Measurements from ENCODE around the gene E2F4.

The E2F4 gene

DNA sequence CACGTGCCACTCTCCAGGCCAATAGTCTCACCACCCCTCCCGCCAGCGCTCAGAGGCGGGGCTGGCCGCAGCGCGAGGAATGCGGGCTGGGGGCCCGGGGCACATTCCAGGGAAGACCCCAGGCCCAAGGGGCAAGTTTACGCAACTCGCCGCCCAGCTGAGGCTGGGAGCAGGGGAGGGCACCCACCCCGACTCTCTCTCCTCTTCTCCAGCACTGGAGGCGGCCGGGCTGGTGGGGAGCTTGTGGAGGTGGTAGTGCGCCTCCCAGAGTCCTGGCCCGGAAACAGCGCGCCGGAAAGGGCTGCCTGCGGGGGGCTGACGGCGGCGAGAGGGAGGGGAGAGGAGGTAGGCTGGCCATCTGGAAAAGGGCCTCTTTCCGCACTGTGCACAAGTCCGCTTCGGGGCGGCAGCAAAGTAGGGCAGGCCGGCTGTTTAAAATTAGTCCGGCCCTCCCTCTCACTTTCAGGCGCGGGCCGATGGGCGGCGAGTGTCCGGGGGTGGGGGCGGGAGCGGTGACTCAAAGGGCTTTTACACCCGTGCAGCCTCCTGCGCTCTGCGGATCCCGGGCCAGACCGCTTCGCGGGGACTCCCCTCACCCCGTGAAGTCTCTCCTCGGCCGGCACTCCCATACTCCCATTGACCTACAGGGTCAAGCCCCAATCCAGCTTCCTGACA lies 54.3 kb downstream of the E2F4 start:
- H3K4me3 ChIP-seq (ENCODE audit: low read depth, low read length), result peak overlapping the region; percentile 92
- in situ Hi-C loops (cut with HindIII; ENCODE audit: low sequenced_read_pairs), result no loop called here
- peak; percentile 90 for DNase-seq (ENCODE audit: low read depth, low spot score)
- TF ChIP-seq, protein P1, sequence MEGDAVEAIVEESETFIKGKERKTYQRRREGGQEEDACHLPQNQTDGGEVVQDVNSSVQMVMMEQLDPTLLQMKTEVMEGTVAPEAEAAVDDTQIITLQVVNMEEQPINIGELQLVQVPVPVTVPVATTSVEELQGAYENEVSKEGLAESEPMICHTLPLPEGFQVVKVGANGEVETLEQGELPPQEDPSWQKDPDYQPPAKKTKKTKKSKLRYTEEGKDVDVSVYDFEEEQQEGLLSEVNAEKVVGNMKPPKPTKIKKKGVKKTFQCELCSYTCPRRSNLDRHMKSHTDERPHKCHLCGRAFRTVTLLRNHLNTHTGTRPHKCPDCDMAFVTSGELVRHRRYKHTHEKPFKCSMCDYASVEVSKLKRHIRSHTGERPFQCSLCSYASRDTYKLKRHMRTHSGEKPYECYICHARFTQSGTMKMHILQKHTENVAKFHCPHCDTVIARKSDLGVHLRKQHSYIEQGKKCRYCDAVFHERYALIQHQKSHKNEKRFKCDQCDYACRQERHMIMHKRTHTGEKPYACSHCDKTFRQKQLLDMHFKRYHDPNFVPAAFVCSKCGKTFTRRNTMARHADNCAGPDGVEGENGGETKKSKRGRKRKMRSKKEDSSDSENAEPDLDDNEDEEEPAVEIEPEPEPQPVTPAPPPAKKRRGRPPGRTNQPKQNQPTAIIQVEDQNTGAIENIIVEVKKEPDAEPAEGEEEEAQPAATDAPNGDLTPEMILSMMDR (IDR thresholded peaks at IDR 0.05; ENCODE audit: low read depth, low read length), result peak; percentile 39

DNA sequence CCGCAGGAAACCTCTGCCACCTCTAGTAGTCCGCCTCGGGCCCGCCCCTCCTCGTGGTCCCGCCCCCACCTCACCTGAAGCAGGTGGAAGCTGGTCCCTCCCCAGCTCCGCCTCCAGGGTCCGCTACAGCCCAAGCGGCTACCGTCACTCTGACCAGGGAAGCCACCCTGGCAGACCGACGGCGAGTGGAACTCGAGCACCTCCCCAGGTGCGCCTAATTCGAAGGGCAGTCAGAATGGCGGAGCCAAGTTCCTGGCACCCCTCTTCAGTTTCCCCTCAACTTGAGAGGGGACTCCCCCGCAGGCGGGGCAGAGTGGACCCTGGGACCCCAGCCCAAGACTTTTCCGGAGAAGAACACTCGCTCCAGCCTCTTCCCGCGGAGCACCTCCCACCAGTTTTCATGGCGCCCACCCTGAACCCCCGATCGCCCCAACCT lies 54.8 kb downstream of the E2F4 start:
- peak overlapping the region; percentile 92 for H3K4me3 ChIP-seq (ENCODE audit: low read depth, low read length)
- TF ChIP-seq, protein P1 (IDR thresholded peaks at IDR 0.05; ENCODE audit: low read depth, low read length), result no peak
- in situ Hi-C loops (cut with HindIII; ENCODE audit: low sequenced_read_pairs), result no loop called here
- DNase-seq (ENCODE audit: low read depth, low spot score), result no peak

DNA sequence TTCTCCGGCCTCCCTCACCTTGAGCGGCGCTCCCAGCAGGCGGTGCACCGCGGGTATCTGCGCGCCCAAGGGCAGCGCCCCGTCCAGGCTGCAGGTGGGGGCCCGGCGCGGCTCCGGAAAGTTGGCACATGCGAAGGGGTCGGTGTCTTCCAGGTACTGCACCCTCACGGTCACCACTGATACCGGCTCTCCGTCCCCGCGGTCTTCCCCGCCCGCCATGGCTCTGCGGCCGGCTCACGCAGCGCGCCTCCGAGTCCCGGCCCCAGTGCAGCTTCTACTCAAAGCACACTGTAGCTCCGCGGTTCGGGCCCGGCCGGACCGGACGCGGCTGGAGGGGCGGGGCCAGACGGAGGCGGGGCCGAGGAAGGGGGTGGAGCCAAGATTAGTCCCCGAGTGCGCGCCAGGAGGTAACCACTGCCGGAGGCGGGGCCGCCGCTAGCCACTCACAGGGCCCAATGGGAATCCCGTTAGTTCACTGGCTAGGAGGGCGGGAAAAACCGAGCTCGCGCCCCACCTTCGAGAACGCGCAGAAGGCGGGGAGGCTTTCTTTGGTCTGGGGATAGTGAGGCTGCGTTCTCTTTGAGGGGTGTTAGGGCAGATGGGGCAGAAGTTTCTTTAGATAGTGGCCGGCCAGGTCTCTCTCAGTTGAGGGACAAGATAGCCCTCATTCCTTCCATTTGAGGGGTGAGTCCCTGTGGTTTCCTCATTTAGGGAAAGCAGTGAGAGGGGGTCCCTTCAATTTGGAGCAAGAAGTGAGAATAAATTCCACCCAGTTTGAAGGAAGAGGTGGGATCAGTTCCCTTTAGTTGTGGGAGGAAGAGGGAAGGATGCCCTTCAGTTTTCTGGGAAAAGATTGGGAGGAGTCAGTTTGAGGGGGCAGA lies 55.5 kb downstream of the E2F4 start, which contains the start of gene FHOD1:
TSS of gene FHOD1 (minus strand) at position 290 of the 881 bp plus-strand sequence. CDS start at position 219, 71 bp downstream.
- in situ Hi-C loops (cut with HindIII; ENCODE audit: low sequenced_read_pairs), result no loop called here
- DNase-seq (ENCODE audit: low read depth, low spot score), result peak; percentile 96
- peak within 1 kb of the TSS; percentile 92 for H3K4me3 ChIP-seq (ENCODE audit: low read depth, low read length)
- TF ChIP-seq, protein P1 (IDR thresholded peaks at IDR 0.05; ENCODE audit: low read depth, low read length), result no peak

DNA sequence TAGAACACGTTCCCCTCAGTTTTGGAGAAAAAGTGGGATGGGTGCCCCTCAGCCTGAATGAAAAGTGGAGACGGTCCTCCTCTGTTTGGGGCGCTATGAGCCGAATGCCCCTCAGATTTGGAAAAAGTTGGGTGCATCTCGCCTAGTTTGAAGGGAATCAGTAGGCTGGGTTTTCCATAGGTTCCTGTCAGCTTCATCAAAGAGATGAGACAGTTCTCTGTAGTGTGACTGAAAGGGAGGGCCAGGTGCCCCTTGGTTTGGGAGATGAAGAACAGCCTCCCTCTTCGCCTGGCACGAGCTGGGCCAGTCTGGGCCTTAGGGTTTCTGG lies 56.1 kb downstream of the E2F4 start:
- DNase-seq (ENCODE audit: low read depth, low spot score), result no peak
- H3K4me3 ChIP-seq (ENCODE audit: low read depth, low read length), result peak overlapping the region; percentile 59
- TF ChIP-seq, protein P1 (IDR thresholded peaks at IDR 0.05; ENCODE audit: low read depth, low read length), result no peak
- in situ Hi-C loops (cut with HindIII; ENCODE audit: low sequenced_read_pairs), result no loop called here

Measured in astrocyte of the spinal cord (primary cell).